ENCODE results near the gene HPD. TPM values are rescaled to one million over a fixed set of nuclear protein-coding genes. Genes with fewer than 3 reads are reported as not detected.
A peak's percentile ranks its signal among the peaks of the same experiment; 100 is the strongest.

HPD gene
- total RNA-seq, 2 experiments from 2014 or later: not detected

- Histone ChIP-seq H4K20me1 (ENCODE audit: insufficient read depth, low read length) (no peaks in the 10 kb centered on the region), H3K9me2 (ENCODE audit: insufficient read depth, low read length) (no peaks in the 10 kb centered on the region), H3K36me3 (ENCODE audit: insufficient read depth, low read length) (peaks cover 91% of the 10 kb centered on the region), H3K4me3 (ENCODE audit: low read depth, low read length, poor library complexity, severe bottlenecking) (no peak overlapping the region), H3K4me2 (ENCODE audit: low read length) (no peak overlapping the region), H3K4me1 (ENCODE audit: insufficient read depth, low read length, poor library complexity, severe bottlenecking) (no peaks in the 10 kb centered on the region), H3K9me3 (ENCODE audit: low read length) (no peaks in the 10 kb centered on the region), H3K79me2 (ENCODE audit: insufficient read depth, low read depth, low read length) (no peaks in the 10 kb centered on the region), H2AFZ (ENCODE audit: low read length) (no peak overlapping the region), H3K27ac (ENCODE audit: low read depth, low read length, poor library complexity, severe bottlenecking) (no peak overlapping the region)
- no peak for TF ChIP-seq EZH2phosphoT487 (IDR thresholded peaks at IDR 0.05; ENCODE audit: borderline replicate concordance, low read depth, low read length)
- 0 out of 2 replicates have a peak, but pooled peaks have one; percentile 32 for TF ChIP-seq CTCF (conservative IDR thresholded peaks at IDR 0.05; ENCODE audit: low read length)
- CTCF ChIA-PET (ENCODE audit: unreplicated experiment): no interaction called here
- POLR2A ChIA-PET: no interaction called here
- no TSS peak for BruUV-seq (replicated peaks)
- no peak for DNase-seq (ENCODE audit: low spot score)
- intact Hi-C loops (cut with micrococcal nuclease; ENCODE audit: unreplicated experiment): no loop called here
Observed at GRCh38 chr12:121903202-121903601, 44.5 kb upstream of the HPD start.

- intact Hi-C loops (cut with micrococcal nuclease; ENCODE audit: unreplicated experiment): no loop called here
- ChIA-PET POLR2A (no interaction called here), CTCF (ENCODE audit: unreplicated experiment) (no interaction called here)
- TF ChIP-seq EZH2phosphoT487 (IDR thresholded peaks at IDR 0.05; ENCODE audit: borderline replicate concordance, low read depth, low read length): no peak
- Histone ChIP-seq H2AFZ (ENCODE audit: low read length) (no peak overlapping the region), H3K36me3 (ENCODE audit: insufficient read depth, low read length) (peaks cover 91% of the 10 kb centered on the region), H3K4me3 (ENCODE audit: low read depth, low read length, poor library complexity, severe bottlenecking) (no peak overlapping the region), H3K79me2 (ENCODE audit: insufficient read depth, low read depth, low read length) (peaks cover 11% of the 10 kb centered on the region; the same call in 1 of the 2 replicates), H3K27ac (ENCODE audit: low read depth, low read length, poor library complexity, severe bottlenecking) (no peak overlapping the region), H3K9me3 (ENCODE audit: low read length) (no peaks in the 10 kb centered on the region), H4K20me1 (ENCODE audit: insufficient read depth, low read length) (no peaks in the 10 kb centered on the region), H3K9me2 (ENCODE audit: insufficient read depth, low read length) (no peaks in the 10 kb centered on the region), H3K4me2 (ENCODE audit: low read length) (no peak overlapping the region), H3K4me1 (ENCODE audit: insufficient read depth, low read length, poor library complexity, severe bottlenecking) (peaks cover 2% of the 10 kb centered on the region)
- no TSS peak for BruUV-seq (replicated peaks)
- no peak for DNase-seq (ENCODE audit: low spot score)
Observed at GRCh38 chr12:121899590-121899989, 40.9 kb upstream of the HPD start.

GRCh38 chr12:121898287-121898686, 39.6 kb upstream of the HPD start:
- Histone ChIP-seq H3K4me2 (ENCODE audit: low read length) (no peak overlapping the region), H3K9me2 (ENCODE audit: insufficient read depth, low read length) (no peaks in the 10 kb centered on the region), H4K20me1 (ENCODE audit: insufficient read depth, low read length) (no peaks in the 10 kb centered on the region), H3K36me3 (ENCODE audit: insufficient read depth, low read length) (peaks cover 83% of the 10 kb centered on the region), H3K4me1 (ENCODE audit: insufficient read depth, low read length, poor library complexity, severe bottlenecking) (peaks cover 15% of the 10 kb centered on the region), H2AFZ (ENCODE audit: low read length) (no peak overlapping the region), H3K79me2 (ENCODE audit: insufficient read depth, low read depth, low read length) (peaks cover 23% of the 10 kb centered on the region; the same call in 1 of the 2 replicates), H3K27ac (ENCODE audit: low read depth, low read length, poor library complexity, severe bottlenecking) (no peak overlapping the region), H3K4me3 (ENCODE audit: low read depth, low read length, poor library complexity, severe bottlenecking) (no peak overlapping the region), H3K9me3 (ENCODE audit: low read length) (no peaks in the 10 kb centered on the region)
- TF ChIP-seq CTCF (conservative IDR thresholded peaks at IDR 0.05; ENCODE audit: low read length): no peak
- no peak for TF ChIP-seq EZH2phosphoT487 (IDR thresholded peaks at IDR 0.05; ENCODE audit: borderline replicate concordance, low read depth, low read length)
- intact Hi-C loops (cut with micrococcal nuclease; ENCODE audit: unreplicated experiment): no loop called here
- no peak for DNase-seq (ENCODE audit: low spot score)
- POLR2A ChIA-PET: interaction anchor here (0.7 to 0.8 kb wide), 3 partner anchors 75 to 156 kb away, joined by 3 read pairs; no protein-coding TSS in a partner anchor
- CTCF ChIA-PET (ENCODE audit: unreplicated experiment): no interaction called here
- no TSS peak for BruUV-seq (replicated peaks)
